Hematopoietic multipotent progenitor cell treated with erythropoietin and hydrocortisone succinate and interleukin-3 and kit ligand, for 4 days (in vitro differentiated cells): ENCODE measurements around the gene SLC23A1.
"Not testable (repeated sequence)": the region's sequence is repeated elsewhere in the genome, so short reads cannot be mapped to it uniquely, and the experiment has no call there.

Source experiments
- DNase-seq: peaks from one replicate; pipeline ENCODE4 v3.0.0-alpha.2; 2015

Gene SLC23A1

GRCh38 chr5:139368613-139369012, 14.5 kb downstream of the SLC23A1 start:
- peak; percentile 52 for DNase-seq

- DNase-seq: no peak
Observed at GRCh38 chr5:139364466-139364865, 18.6 kb downstream of the SLC23A1 start.

GRCh38 chr5:139363937-139364336, 19.2 kb downstream of the SLC23A1 start:
- DNase-seq: no peak

- no peak for DNase-seq
Observed at GRCh38 chr5:139361835-139362429, 21.2 kb downstream of the SLC23A1 start.

- no peak for DNase-seq
Observed at GRCh38 chr5:139360384-139360783, 22.7 kb downstream of the SLC23A1 start.

GRCh38 chr5:139358064-139358463, 25.0 kb downstream of the SLC23A1 start:
- DNase-seq: no peak

- DNase-seq: not testable (repeated sequence)
Observed at GRCh38 chr5:139355900-139356299, 27.2 kb downstream of the SLC23A1 start.

GRCh38 chr5:139354186-139354585, 28.9 kb downstream of the SLC23A1 start:
- DNase-seq: no peak

GRCh38 chr5:139347863-139348262, 35.2 kb downstream of the SLC23A1 start:
- not testable (repeated sequence) for DNase-seq

GRCh38 chr5:139345442-139345841, 37.7 kb downstream of the SLC23A1 start:
- not testable (repeated sequence) for DNase-seq

- no peak for DNase-seq
Observed at GRCh38 chr5:139344177-139344576, 38.9 kb downstream of the SLC23A1 start.

- no peak for DNase-seq
Observed at GRCh38 chr5:139343476-139343875, 39.6 kb downstream of the SLC23A1 start.

GRCh38 chr5:139342423-139342723, 40.7 kb downstream of the SLC23A1 start:
- DNase-seq: no peak

GRCh38 chr5:139341689-139342422, 41.2 kb downstream of the SLC23A1 start, which contains the start of gene PAIP2:
PAIP2 (plus strand) TSS chr5:139341854; CDS start chr5:139363785, 21,931 bp downstream.
- DNase-seq: peak; percentile 99

- DNase-seq: no peak
Observed at GRCh38 chr5:139341187-139341688, 41.9 kb downstream of the SLC23A1 start.

GRCh38 chr5:139340051-139340450, 43.0 kb downstream of the SLC23A1 start:
- DNase-seq: no peak

GRCh38 chr5:139335811-139336210, 47.3 kb downstream of the SLC23A1 start:
- DNase-seq: peak; percentile 26
